ENCODE measurements around the gene CCIN. TPM values are rescaled to one million over a fixed set of nuclear protein-coding genes. Genes with fewer than 3 reads are reported as not detected.

CCIN gene
- total and polyA plus RNA-seq, 2 of the 13 experiments (the other 11 are each of a cell fraction or from before 2014, with no cell fraction given): not detected

DNA sequence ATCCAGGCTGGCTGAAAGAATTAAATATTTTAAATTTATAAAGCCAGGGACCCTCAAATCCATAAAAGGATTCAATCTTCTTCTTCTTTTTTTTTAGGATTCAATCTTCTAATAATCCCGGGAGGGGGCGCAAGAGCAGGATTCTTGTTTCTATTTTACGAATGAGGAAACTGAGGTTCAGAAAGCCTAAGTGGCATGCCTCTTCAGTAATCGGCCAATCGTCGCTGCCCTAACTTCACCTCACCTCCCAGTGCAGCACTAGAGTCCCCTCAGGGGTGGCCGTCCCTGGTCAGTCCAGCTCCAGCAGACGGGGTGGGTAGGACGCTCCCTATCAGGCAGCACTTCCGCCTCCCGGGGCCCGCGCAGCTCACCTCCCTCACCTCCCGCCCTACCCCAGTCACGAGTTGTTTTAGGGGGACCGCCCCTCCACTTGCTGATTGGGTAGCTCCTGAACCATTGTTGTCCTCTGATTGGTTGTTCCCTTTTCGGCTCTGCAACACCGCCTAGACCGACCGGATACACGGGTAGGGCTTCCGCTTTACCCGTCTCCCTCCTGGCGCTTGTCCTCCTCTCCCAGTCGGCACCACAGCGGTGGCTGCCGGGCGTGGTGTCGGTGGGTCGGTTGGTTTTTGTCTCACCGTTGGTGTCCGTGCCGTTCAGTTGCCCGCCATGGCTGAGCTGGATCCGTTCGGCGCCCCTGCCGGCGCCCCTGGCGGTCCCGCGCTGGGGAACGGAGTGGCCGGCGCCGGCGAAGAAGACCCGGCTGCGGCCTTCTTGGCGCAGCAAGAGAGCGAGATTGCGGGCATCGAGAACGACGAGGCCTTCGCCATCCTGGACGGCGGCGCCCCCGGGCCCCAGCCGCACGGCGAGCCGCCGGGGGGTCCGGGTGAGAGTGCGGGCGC lies 21.5 kb downstream of the CCIN start, which contains the start of gene CLTA (continued):
- TF ChIP-seq ARID4A (CRISPR knock-in tag; IDR thresholded peaks at IDR 0.05; ENCODE audit: borderline replicate concordance) (peak; percentile 95), IRF2 (CRISPR knock-in tag; IDR thresholded peaks at IDR 0.05) (no peak), SP1 (IDR thresholded peaks at IDR 0.05) (no peak), SP1 (CRISPR knock-in tag; IDR thresholded peaks at IDR 0.05) (peak; percentile 71), MEIS2 (CRISPR knock-in tag; IDR thresholded peaks at IDR 0.05) (peak; percentile 87), ZNF441 (CRISPR knock-in tag; IDR thresholded peaks at IDR 0.05; ENCODE audit: borderline replicate concordance) (peak; percentile 70), ZFP41 (CRISPR knock-in tag; IDR thresholded peaks at IDR 0.05; ENCODE audit: borderline replicate concordance) (no peak), DBP (CRISPR knock-in tag; IDR thresholded peaks at IDR 0.05; ENCODE audit: not compliant biosample characterization) (peak; percentile 78), EED (CRISPR knock-in tag; IDR thresholded peaks at IDR 0.05) (no peak), ZNF333 (CRISPR knock-in tag; IDR thresholded peaks at IDR 0.05; ENCODE audit: borderline replicate concordance) (no peak), SNRNP70 (IDR thresholded peaks at IDR 0.05; ENCODE audit: low read depth, low read length) (no peak), ZNF282 (IDR thresholded peaks at IDR 0.05; ENCODE audit: partially characterized antibody) (no peak), ESRRA (CRISPR knock-in tag; IDR thresholded peaks at IDR 0.05; ENCODE audit: low read depth) (0 out of 2 replicates have a peak, but pooled peaks have one; percentile 28), POLR2AphosphoS5 (IDR thresholded peaks at IDR 0.05; ENCODE audit: low read depth, low read length) (peak; percentile 96), ZNF143 (CRISPR knock-in tag; IDR thresholded peaks at IDR 0.05) (peak; percentile 77), MED13 (CRISPR knock-in tag; IDR thresholded peaks at IDR 0.05) (peak; percentile 64; the same call in 1 of the 2 replicates), KDM6A (CRISPR knock-in tag; IDR thresholded peaks at IDR 0.05; ENCODE audit: low read depth) (no peak)
- TF ChIP-seq, protein P1, sequence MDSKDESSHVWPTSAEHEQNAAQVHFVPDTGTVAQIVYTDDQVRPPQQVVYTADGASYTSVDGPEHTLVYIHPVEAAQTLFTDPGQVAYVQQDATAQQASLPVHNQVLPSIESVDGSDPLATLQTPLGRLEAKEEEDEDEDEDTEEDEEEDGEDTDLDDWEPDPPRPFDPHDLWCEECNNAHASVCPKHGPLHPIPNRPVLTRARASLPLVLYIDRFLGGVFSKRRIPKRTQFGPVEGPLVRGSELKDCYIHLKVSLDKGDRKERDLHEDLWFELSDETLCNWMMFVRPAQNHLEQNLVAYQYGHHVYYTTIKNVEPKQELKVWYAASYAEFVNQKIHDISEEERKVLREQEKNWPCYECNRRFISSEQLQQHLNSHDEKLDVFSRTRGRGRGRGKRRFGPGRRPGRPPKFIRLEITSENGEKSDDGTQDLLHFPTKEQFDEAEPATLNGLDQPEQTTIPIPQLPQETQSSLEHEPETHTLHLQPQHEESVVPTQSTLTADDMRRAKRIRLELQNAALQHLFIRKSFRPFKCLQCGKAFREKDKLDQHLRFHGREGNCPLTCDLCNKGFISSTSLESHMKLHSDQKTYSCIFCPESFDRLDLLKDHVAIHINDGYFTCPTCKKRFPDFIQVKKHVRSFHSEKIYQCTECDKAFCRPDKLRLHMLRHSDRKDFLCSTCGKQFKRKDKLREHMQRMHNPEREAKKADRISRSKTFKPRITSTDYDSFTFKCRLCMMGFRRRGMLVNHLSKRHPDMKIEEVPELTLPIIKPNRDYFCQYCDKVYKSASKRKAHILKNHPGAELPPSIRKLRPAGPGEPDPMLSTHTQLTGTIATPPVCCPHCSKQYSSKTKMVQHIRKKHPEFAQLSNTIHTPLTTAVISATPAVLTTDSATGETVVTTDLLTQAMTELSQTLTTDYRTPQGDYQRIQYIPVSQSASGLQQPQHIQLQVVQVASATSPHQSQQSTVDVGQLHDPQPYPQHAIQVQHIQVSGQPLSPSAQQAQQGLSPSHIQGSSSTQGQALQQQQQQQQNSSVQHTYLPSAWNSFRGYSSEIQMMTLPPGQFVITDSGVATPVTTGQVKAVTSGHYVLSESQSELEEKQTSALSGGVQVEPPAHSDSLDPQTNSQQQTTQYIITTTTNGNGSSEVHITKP (CRISPR knock-in tag; IDR thresholded peaks at IDR 0.05; ENCODE audit: low read depth): 0 out of 2 replicates have a peak, but pooled peaks have one; percentile 59
- TF ChIP-seq, protein P2, sequence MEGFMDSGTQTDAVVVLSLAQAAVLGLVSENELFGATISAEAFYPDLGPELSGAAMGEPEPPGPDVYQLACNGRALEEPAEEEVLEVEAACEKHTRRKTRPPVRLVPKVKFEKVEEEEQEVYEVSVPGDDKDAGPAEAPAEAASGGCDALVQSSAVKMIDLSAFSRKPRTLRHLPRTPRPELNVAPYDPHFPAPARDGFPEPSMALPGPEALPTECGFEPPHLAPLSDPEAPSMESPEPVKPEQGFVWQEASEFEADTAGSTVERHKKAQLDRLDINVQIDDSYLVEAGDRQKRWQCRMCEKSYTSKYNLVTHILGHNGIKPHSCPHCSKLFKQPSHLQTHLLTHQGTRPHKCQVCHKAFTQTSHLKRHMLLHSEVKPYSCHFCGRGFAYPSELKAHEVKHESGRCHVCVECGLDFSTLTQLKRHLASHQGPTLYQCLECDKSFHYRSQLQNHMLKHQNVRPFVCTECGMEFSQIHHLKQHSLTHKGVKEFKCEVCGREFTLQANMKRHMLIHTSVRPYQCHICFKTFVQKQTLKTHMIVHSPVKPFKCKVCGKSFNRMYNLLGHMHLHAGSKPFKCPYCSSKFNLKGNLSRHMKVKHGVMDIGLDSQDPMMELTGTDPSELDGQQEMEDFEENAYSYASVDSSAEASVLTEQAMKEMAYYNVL (CRISPR knock-in tag; IDR thresholded peaks at IDR 0.05; ENCODE audit: borderline replicate concordance): no peak

Data from HepG2 (cell line).